ENCODE results near the gene DNAJB13.

DNA sequence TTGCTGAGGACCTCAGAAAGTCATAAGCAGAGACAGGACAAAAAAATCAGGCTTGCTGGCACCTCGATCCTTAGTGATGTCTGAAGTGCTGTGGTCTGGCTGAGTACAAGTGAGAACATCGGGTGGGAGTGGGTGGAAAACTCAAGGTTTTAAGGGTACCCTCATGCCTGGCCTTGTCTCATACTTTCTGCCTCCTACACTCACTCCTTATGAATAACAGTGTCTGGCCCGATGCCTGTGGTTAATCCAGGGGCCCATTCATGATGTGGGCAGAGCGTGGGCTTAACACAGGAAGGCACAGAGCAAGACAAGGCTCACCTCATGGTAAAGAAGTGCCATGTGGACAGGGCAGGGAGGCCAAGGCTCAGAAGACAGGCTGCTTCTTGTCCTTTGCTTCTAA is 69.0 kb downstream of the DNAJB13 start:
- TF ChIP-seq POLR2A (IDR thresholded peaks at IDR 0.05) (no peak), CTCF (IDR thresholded peaks at IDR 0.05) (no peak)

All from right lobe of liver (tissue), 4 donors.